ENCODE results near the gene RIPOR3. TPM values are rescaled to one million over a fixed set of nuclear protein-coding genes. Genes with fewer than 3 reads are reported as not detected.

Gene RIPOR3
- polyA plus RNA-seq, 1 donor from 2014 or later: not detected

GRCh38 chr20:50594591-50595432, 96.5 kb downstream of the RIPOR3 start:
- no peaks in the 10 kb centered on the region for H4K20me1 ChIP-seq (ENCODE audit: insufficient read depth)
- H3K4me2 ChIP-seq (ENCODE audit: low read length): no peak overlapping the region
- no peaks in the 10 kb centered on the region for H3K9me2 ChIP-seq (ENCODE audit: insufficient read depth, low read length)
- H2AFZ ChIP-seq (ENCODE audit: low read depth, low read length): no peak overlapping the region
- H3K9ac ChIP-seq (ENCODE audit: low read length): no peak overlapping the region
- H3K36me3 ChIP-seq (ENCODE audit: insufficient read depth, low read length): no peaks in the 10 kb centered on the region
- no peaks in the 10 kb centered on the region for H3K79me2 ChIP-seq (replicated peaks; ENCODE audit: insufficient read depth, low read length)
- no peaks in the 10 kb centered on the region for H3K9me3 ChIP-seq (ENCODE audit: low read length)
- no peak overlapping the region for H3K27ac ChIP-seq (ENCODE audit: low read length)
- no peaks in the 10 kb centered on the region for H3F3A ChIP-seq (ENCODE audit: insufficient read depth, low read length, poor library complexity, severe bottlenecking)
- H3K4me3 ChIP-seq (ENCODE audit: low read length): no peak overlapping the region
- no peaks in the 10 kb centered on the region for H3K27me3 ChIP-seq (ENCODE audit: insufficient read depth, low read depth, low read length)
- TF ChIP-seq SMC3 (conservative IDR thresholded peaks at IDR 0.05; ENCODE audit: poor library complexity): no peak
- no peak for TF ChIP-seq EP300 (conservative IDR thresholded peaks at IDR 0.05; ENCODE audit: poor library complexity, severe bottlenecking)

DNA sequence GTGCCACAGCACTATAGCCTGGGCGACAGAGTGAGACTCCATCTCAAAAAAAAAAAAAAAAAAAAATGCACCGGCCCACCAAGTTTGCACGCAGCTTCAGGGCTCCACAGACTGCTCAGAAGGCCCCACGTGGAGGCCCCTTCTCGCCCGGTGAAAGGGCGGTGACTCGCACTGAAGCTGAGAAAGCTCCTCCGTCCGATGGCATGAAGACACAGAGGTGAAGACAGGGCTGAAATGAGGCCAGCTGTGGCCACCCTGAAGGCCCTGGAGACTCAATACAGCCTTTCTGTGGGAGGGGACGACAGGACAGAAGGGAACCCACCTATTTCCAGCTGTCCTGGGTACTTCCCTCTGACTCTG, 97.1 kb downstream of the RIPOR3 start:
- Histone ChIP-seq H3K79me2 (replicated peaks; ENCODE audit: insufficient read depth, low read length) (no peaks in the 10 kb centered on the region), H3K9ac (ENCODE audit: low read length) (no peak overlapping the region), H3K27me3 (ENCODE audit: insufficient read depth, low read depth, low read length) (no peaks in the 10 kb centered on the region), H3K9me3 (ENCODE audit: low read length) (no peaks in the 10 kb centered on the region), H3K9me2 (ENCODE audit: insufficient read depth, low read length) (no peaks in the 10 kb centered on the region), H4K20me1 (ENCODE audit: insufficient read depth) (no peaks in the 10 kb centered on the region), H3K4me2 (ENCODE audit: low read length) (no peak overlapping the region), H3K27ac (ENCODE audit: low read length) (no peak overlapping the region), H3K4me3 (ENCODE audit: low read length) (no peak overlapping the region), H3F3A (ENCODE audit: insufficient read depth, low read length, poor library complexity, severe bottlenecking) (no peaks in the 10 kb centered on the region), H2AFZ (ENCODE audit: low read depth, low read length) (no peak overlapping the region), H3K36me3 (ENCODE audit: insufficient read depth, low read length) (no peaks in the 10 kb centered on the region)
- TF ChIP-seq MXI1 (conservative IDR thresholded peaks at IDR 0.05; ENCODE audit: poor library complexity, severe bottlenecking) (no peak), EZH2 (IDR thresholded peaks at IDR 0.05; ENCODE audit: borderline replicate concordance, insufficient read depth, low read length, poor library complexity, severe bottlenecking) (no peak), SMC3 (conservative IDR thresholded peaks at IDR 0.05; ENCODE audit: poor library complexity) (no peak), TAF1 (IDR thresholded peaks at IDR 0.05; ENCODE audit: low read depth) (no peak), REST (IDR thresholded peaks at IDR 0.05; ENCODE audit: borderline replicate concordance) (no peak), CTCF (IDR thresholded peaks at IDR 0.05; ENCODE audit: poor library complexity, severe bottlenecking) (no peak), RAD21 (conservative IDR thresholded peaks at IDR 0.05) (no peak), EP300 (conservative IDR thresholded peaks at IDR 0.05; ENCODE audit: poor library complexity, severe bottlenecking) (no peak), POLR2AphosphoS5 (IDR thresholded peaks at IDR 0.05) (no peak)
